Measurements from ENCODE around the gene RNF207.

The RNF207 gene

DNA sequence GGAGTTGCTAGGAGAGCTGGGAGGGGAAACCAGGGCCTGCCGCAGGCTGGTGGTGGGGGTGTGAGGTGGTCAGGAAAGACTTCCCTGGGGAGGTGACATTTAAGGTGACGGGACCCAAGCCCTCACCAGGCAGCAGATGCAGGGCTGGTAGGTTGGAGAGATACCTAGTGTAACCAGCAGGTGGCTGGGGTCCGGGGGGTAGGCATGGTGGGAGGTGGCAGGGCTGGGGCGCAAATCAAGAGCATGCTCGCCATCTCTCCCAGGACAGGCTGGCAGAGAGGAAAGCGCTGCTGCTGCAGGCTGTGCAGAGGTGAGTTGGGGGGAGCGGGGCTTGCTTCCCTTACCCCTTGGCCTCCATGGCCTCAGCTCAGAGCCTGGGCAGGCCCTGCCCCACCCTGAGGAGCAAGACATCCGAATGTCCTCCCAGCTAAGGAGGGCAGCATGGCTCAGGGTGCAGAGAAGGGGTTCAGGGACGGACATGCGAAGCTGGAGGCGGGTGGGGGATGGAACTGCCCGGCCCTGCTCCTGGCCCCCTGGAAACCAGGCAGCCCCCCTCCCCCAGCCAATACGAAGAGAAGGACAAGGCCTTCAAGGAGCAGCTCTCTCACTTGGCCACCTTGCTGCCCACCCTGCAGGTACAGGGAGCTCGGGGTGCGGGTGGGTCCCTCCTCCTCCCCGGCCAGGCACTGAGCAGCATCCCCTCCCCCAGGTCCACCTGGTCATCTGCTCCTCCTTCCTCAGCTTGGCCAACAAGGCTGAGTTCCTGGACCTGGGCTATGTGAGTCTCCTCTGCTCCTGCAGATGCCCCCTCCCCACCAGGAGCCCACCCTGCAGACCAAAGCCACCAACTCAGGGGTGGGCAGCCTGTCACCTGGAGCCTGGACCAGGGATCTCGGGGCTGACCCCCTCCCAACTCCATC, 4.0 kb downstream of the RNF207 start:
- Histone ChIP-seq H3K9me2 (replicated peaks; ENCODE audit: low read depth, low read length) (no peaks in the 10 kb centered on the region), H3K36me3 (ENCODE audit: insufficient read depth, low read length) (no peaks in the 10 kb centered on the region), H3K4me3 (ENCODE audit: low read length, poor library complexity, severe bottlenecking) (no peak overlapping the region), H3F3A (ENCODE audit: low read depth) (no peaks in the 10 kb centered on the region), H3K4me2 (ENCODE audit: low read depth, low read length, poor library complexity, severe bottlenecking) (no peak overlapping the region), H3K79me2 (ENCODE audit: insufficient read depth, low read length) (no peaks in the 10 kb centered on the region), H3K27me3 (ENCODE audit: insufficient read depth, low read length, poor library complexity, severe bottlenecking) (no peaks in the 10 kb centered on the region), H4K20me1 (ENCODE audit: insufficient read depth, low read length, poor library complexity, severe bottlenecking) (no peaks in the 10 kb centered on the region), H3K9me3 (ENCODE audit: insufficient read depth, low read depth, low read length) (no peaks in the 10 kb centered on the region), H3K9ac (ENCODE audit: low read depth, low read length, poor library complexity, severe bottlenecking) (no peak overlapping the region), H3K4me1 (ENCODE audit: insufficient read depth, low read length, poor library complexity, severe bottlenecking) (no peaks in the 10 kb centered on the region), H2AFZ (ENCODE audit: low read length) (no peak overlapping the region)
- TF ChIP-seq EZH2phosphoT487 (IDR thresholded peaks at IDR 0.05; ENCODE audit: borderline replicate concordance), result no peak
- TF ChIP-seq, protein P1, sequence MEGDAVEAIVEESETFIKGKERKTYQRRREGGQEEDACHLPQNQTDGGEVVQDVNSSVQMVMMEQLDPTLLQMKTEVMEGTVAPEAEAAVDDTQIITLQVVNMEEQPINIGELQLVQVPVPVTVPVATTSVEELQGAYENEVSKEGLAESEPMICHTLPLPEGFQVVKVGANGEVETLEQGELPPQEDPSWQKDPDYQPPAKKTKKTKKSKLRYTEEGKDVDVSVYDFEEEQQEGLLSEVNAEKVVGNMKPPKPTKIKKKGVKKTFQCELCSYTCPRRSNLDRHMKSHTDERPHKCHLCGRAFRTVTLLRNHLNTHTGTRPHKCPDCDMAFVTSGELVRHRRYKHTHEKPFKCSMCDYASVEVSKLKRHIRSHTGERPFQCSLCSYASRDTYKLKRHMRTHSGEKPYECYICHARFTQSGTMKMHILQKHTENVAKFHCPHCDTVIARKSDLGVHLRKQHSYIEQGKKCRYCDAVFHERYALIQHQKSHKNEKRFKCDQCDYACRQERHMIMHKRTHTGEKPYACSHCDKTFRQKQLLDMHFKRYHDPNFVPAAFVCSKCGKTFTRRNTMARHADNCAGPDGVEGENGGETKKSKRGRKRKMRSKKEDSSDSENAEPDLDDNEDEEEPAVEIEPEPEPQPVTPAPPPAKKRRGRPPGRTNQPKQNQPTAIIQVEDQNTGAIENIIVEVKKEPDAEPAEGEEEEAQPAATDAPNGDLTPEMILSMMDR (conservative IDR thresholded peaks at IDR 0.05; ENCODE audit: low read length), result no peak; the same call in 1 of the 2 replicates

DNA sequence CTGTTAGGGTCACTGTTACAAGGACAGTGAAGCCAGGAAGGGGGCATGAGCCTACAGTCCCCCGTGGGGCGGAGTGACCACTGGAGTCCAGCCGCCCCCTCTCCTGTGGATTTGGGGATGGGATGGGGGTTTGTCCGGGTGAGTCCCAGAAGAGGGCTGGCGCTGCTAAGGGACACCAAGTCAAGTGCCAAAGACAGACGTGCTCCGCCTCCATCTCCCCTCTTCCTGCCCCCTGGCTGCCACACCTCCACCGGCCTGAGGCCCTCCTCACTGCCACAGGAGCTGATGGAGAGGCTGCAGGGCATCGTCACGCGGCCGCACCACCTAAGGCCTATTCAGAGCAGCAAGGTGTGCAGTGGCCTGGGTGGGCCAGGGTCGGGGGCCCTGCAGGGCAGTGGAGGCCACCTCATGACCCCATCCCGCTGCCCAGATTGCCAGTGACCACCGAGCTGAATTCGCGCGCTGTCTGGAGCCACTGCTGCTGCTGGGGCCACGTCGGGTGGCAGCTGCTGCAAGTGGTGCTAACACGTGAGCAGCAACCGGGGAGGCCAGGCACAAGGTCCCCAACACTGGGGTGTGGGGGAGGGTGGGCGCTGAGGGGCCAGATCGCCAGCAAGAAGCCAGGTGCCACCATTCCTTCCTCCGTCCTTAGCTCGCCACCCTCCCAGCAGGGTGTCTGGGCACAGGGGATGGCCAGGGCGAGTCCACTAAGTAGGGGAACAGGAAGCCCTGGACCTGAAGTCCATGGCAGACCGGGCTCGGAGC, 4.9 kb downstream of the RNF207 start:
- Histone ChIP-seq H3K79me2 (ENCODE audit: insufficient read depth, low read length) (no peaks in the 10 kb centered on the region), H3K9me2 (replicated peaks; ENCODE audit: low read depth, low read length) (no peaks in the 10 kb centered on the region), H3K9ac (ENCODE audit: low read depth, low read length, poor library complexity, severe bottlenecking) (no peak overlapping the region)

DNA sequence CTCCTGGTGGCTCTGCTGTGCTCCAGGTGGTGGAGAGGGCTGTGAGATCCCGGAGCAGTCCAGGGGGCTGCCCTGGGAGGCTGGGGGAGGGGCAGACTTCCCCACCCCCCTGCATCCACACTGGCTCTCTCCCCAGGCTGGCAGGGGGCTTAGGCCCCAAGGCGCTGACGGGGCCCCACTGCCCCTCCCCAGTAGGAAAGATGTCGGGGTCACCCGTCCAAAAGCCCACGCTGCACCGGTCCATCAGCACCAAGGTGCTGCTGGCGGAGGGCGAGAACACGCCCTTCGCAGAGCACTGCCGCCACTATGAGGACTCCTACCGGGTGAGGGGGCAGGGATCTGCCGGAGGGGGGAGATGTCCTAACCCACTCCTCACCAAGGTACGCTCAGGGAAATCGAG, 5.8 kb downstream of the RNF207 start:
- Histone ChIP-seq H3K27me3 (ENCODE audit: insufficient read depth, low read length, poor library complexity, severe bottlenecking) (no peaks in the 10 kb centered on the region), H3K36me3 (ENCODE audit: insufficient read depth, low read length) (no peaks in the 10 kb centered on the region), H3K9me3 (ENCODE audit: insufficient read depth, low read depth, low read length) (no peaks in the 10 kb centered on the region), H4K20me1 (ENCODE audit: insufficient read depth, low read length, poor library complexity, severe bottlenecking) (no peaks in the 10 kb centered on the region), H3K4me2 (ENCODE audit: low read depth, low read length, poor library complexity, severe bottlenecking) (no peak overlapping the region), H3F3A (ENCODE audit: low read depth) (no peaks in the 10 kb centered on the region), H3K9ac (ENCODE audit: low read depth, low read length, poor library complexity, severe bottlenecking) (no peak overlapping the region), H3K4me3 (ENCODE audit: low read length, poor library complexity, severe bottlenecking) (no peak overlapping the region), H2AFZ (ENCODE audit: low read length) (no peak overlapping the region), H3K4me1 (ENCODE audit: insufficient read depth, low read length, poor library complexity, severe bottlenecking) (no peaks in the 10 kb centered on the region), H3K9me2 (replicated peaks; ENCODE audit: low read depth, low read length) (no peaks in the 10 kb centered on the region), H3K79me2 (ENCODE audit: insufficient read depth, low read length) (no peaks in the 10 kb centered on the region)
- no peak for TF ChIP-seq EZH2phosphoT487 (IDR thresholded peaks at IDR 0.05; ENCODE audit: borderline replicate concordance)
- TF ChIP-seq, protein P1 (conservative IDR thresholded peaks at IDR 0.05; ENCODE audit: low read length), result no peak

More for the DNA sequence above, 4.9 kb downstream of the RNF207 start:
- TF ChIP-seq EZH2phosphoT487 (IDR thresholded peaks at IDR 0.05; ENCODE audit: borderline replicate concordance), result no peak
- TF ChIP-seq, protein P1 (conservative IDR thresholded peaks at IDR 0.05; ENCODE audit: low read length), result no peak
- H4K20me1 ChIP-seq (ENCODE audit: insufficient read depth, low read length, poor library complexity, severe bottlenecking), result no peaks in the 10 kb centered on the region
- H3K27me3 ChIP-seq (ENCODE audit: insufficient read depth, low read length, poor library complexity, severe bottlenecking), result no peaks in the 10 kb centered on the region
- no peaks in the 10 kb centered on the region for H3K9me3 ChIP-seq (ENCODE audit: insufficient read depth, low read depth, low read length)
- no peak overlapping the region for H2AFZ ChIP-seq (ENCODE audit: low read length)
- H3K4me3 ChIP-seq (ENCODE audit: low read length, poor library complexity, severe bottlenecking), result no peak overlapping the region
- H3F3A ChIP-seq (ENCODE audit: low read depth), result no peaks in the 10 kb centered on the region
- H3K4me2 ChIP-seq (ENCODE audit: low read depth, low read length, poor library complexity, severe bottlenecking), result no peak overlapping the region
- H3K4me1 ChIP-seq (ENCODE audit: insufficient read depth, low read length, poor library complexity, severe bottlenecking), result no peaks in the 10 kb centered on the region
- no peaks in the 10 kb centered on the region for H3K36me3 ChIP-seq (ENCODE audit: insufficient read depth, low read length)

Measured in Loucy (cell line).